H1 (cell line): ENCODE data around the gene CCDC83. TPM values are rescaled to one million over a fixed set of nuclear protein-coding genes. Genes with fewer than 3 reads are reported as not detected.

Source experiments
- CTCF ChIA-PET: fragments of 300-600 bp; sonication (Branson Sonifier 250); formaldehyde crosslinking; loops from one replicate; lab custom pipeline; 2021; ENCODE audit not compliant: partially characterized antibody; lab: Charles Lee
- POLR2A ChIA-PET: fragments of 300-600 bp; sonication (Branson Sonifier 250); formaldehyde crosslinking; loops from one replicate; lab custom pipeline; 2021; ENCODE audit warnings: inconsistent platforms; ENCODE audit not compliant: partially characterized antibody; lab: Charles Lee
- DNase-seq, 2 experiments: peaks; one replicate each; pipeline versions ENCODE4 v3.0.0 to v3.0.0-alpha.2; 2010 to 2022; ENCODE audit warnings: low spot score in 2 of 2, low read depth in 1 of 2, mixed read lengths in 1 of 2
- FAIRE-seq: peaks from 2 replicates; lab custom pipeline; 2011; peaks lifted over from hg19 to GRCh38; lab: Jason Lieb, UNC
- H2AFZ ChIP-seq: 2 replicates; pipeline ENCODE4 v1.8.1; 2012; ENCODE audit warnings: low read length, inconsistent platforms
- H2AK5ac ChIP-seq: 2 replicates; pipeline ENCODE4 v1.6.1; 2013; ENCODE audit warnings: low read depth, low read length
- H2BK120ac ChIP-seq: replicated peaks from 2 replicates; pipeline ENCODE3; 2013; ENCODE audit warnings: low read depth, low read length, inconsistent platforms
- H2BK12ac ChIP-seq: 2 replicates; pipeline ENCODE4 v1.6.1; 2013; ENCODE audit warnings: low read depth, low read length
- H2BK15ac ChIP-seq: 2 replicates; pipeline ENCODE4 v1.6.1; 2013; ENCODE audit warnings: low read length
- H2BK20ac ChIP-seq: 2 replicates; pipeline ENCODE4 v1.6.1; 2013; ENCODE audit warnings: low read length
- H2BK5ac ChIP-seq: 2 replicates; pipeline ENCODE4 v1.6.1; 2013; ENCODE audit warnings: low read depth, low read length
- H3K14ac ChIP-seq: 2 replicates; pipeline ENCODE4 v1.6.1; 2013; ENCODE audit warnings: inconsistent platforms; ENCODE audit not compliant: insufficient read length
- H3K18ac ChIP-seq: 2 replicates; pipeline ENCODE4 v1.6.1; 2013; ENCODE audit warnings: low read length; ENCODE audit errors: extremely low read depth
- H3K23ac ChIP-seq: 2 replicates; pipeline ENCODE4 v1.6.1; 2013; ENCODE audit warnings: inconsistent platforms; ENCODE audit not compliant: insufficient read length
- H3K23me2 ChIP-seq: 2 replicates; pipeline ENCODE4 v1.6.1; 2013; ENCODE audit warnings: low read depth, low read length
- H3K27ac ChIP-seq: 2 replicates; pipeline ENCODE4 v1.6.1; 2011; ENCODE audit warnings: low read depth, low read length, inconsistent platforms
- H3K27me3 ChIP-seq, 4 experiments: replicated peaks in 1 of 4; 1 replicate in 1 of 4; 2 replicates in 3 of 4; pipeline versions ENCODE4 v1.6.1 to v1.8.1; 2011 to 2013; ENCODE audit warnings: low read length in 3 of 4, mild to moderate bottlenecking in 3 of 4, inconsistent platforms in 2 of 4, mixed read lengths in 2 of 4, moderate library complexity in 1 of 4; ENCODE audit not compliant: control insufficient read depth in 3 of 4, insufficient read depth in 3 of 4; ENCODE audit errors: extremely low read depth in 1 of 4
- H3K36me3 ChIP-seq, 4 experiments: 2 replicates each; pipeline versions ENCODE4 v1.6.1 to v1.8.1; 2011 to 2013; ENCODE audit warnings: mild to moderate bottlenecking in 4 of 4, low read length in 3 of 4, moderate library complexity in 2 of 4, control low read depth in 1 of 4, inconsistent platforms in 1 of 4; ENCODE audit not compliant: insufficient read depth in 4 of 4, control insufficient read depth in 2 of 4
- H3K4ac ChIP-seq: replicated peaks from 2 replicates; pipeline ENCODE3; 2013; ENCODE audit warnings: low read length, low read depth, mixed read lengths, inconsistent platforms; ENCODE audit not compliant: insufficient read length
- H3K4me1 ChIP-seq, 4 experiments: replicated peaks in 1 of 4; 1 replicate in 1 of 4; 2 replicates in 3 of 4; pipeline versions ENCODE4 v1.6.1 to v1.8.1; 2011 to 2013; ENCODE audit warnings: low read length in 3 of 4, inconsistent platforms in 2 of 4, mixed read lengths in 1 of 4; ENCODE audit not compliant: insufficient read depth in 4 of 4, control insufficient read depth in 3 of 4
- H3K4me2 ChIP-seq, 2 experiments: 2 replicates each; pipeline versions ENCODE4 v1.6.1 to v1.8.1; 2011 to 2013; ENCODE audit warnings: low read depth in 2 of 2, low read length in 2 of 2, control low read depth in 1 of 2, inconsistent platforms in 1 of 2, mild to moderate bottlenecking in 1 of 2; ENCODE audit not compliant: insufficient read depth in 1 of 2
- H3K4me3 ChIP-seq, 4 experiments: fragments of 200-600, 300-600 bp in 1 of 4; sonication (generic), shearing (Covaris generic), sonication (Bioruptor Twin) in 1 of 4; 2 replicates each; pipeline versions ENCODE4 v1.5.1 to v1.8.1; 2011 to 2016; ENCODE audit warnings: low read length in 4 of 4, low read depth in 3 of 4, control low read depth in 2 of 4, inconsistent platforms in 2 of 4, mild to moderate bottlenecking in 2 of 4, mixed read lengths in 1 of 4, moderate library complexity in 1 of 4; ENCODE audit not compliant: insufficient read depth in 2 of 4; ENCODE audit errors: extremely low read depth in 1 of 4
- H3K56ac ChIP-seq: replicated peaks from 2 replicates; pipeline ENCODE3; 2013; ENCODE audit warnings: low read depth, mild to moderate bottlenecking, mixed read lengths, low read length, inconsistent platforms; ENCODE audit not compliant: insufficient read length
- H3K79me1 ChIP-seq: 2 replicates; pipeline ENCODE4 v1.6.1; 2013; ENCODE audit warnings: low read depth, low read length, control low read depth
- H3K79me2 ChIP-seq, 2 experiments: 2 replicates each; pipeline versions ENCODE4 v1.6.1 to v1.8.1; 2012 to 2013; ENCODE audit warnings: low read length in 2 of 2, mild to moderate bottlenecking in 2 of 2, inconsistent platforms in 1 of 2; ENCODE audit not compliant: insufficient read depth in 2 of 2, control insufficient read depth in 1 of 2
- H3K9ac ChIP-seq, 4 experiments: replicated peaks in 1 of 4; 1 replicate in 1 of 4; 2 replicates in 3 of 4; pipeline versions ENCODE4 v1.6.1 to v1.8.1; 2011 to 2013; ENCODE audit warnings: low read depth in 3 of 4, low read length in 3 of 4, control low read depth in 2 of 4, mild to moderate bottlenecking in 2 of 4, moderate library complexity in 2 of 4, inconsistent platforms in 1 of 4; ENCODE audit errors: extremely low read depth in 1 of 4
- H3K9me3 ChIP-seq, 2 experiments: 2 replicates each; pipeline versions ENCODE4 v1.6.1 to v1.8.1; 2012 to 2013; ENCODE audit warnings: mild to moderate bottlenecking in 2 of 2, moderate library complexity in 2 of 2, control low read depth in 1 of 2, inconsistent platforms in 1 of 2, low read depth in 1 of 2, low read length in 1 of 2, mixed read lengths in 1 of 2; ENCODE audit not compliant: insufficient read depth in 2 of 2
- H4K20me1 ChIP-seq, 2 experiments: replicated peaks in 1 of 2; 2 replicates each; pipeline versions ENCODE3 to v1.8.1; 2011 to 2013; ENCODE audit warnings: inconsistent platforms in 2 of 2, low read length in 2 of 2, mild to moderate bottlenecking in 1 of 2; ENCODE audit not compliant: insufficient read depth in 2 of 2, control insufficient read depth in 1 of 2
- H4K5ac ChIP-seq: 2 replicates; pipeline ENCODE4 v1.6.1; 2013; ENCODE audit warnings: low read length, low read depth, mixed read lengths, inconsistent platforms; ENCODE audit not compliant: insufficient read length
- H4K8ac ChIP-seq: 2 replicates; pipeline ENCODE4 v1.8.0; 2013; ENCODE audit warnings: mild to moderate bottlenecking, moderate library complexity, low read length, inconsistent platforms; ENCODE audit not compliant: insufficient read depth; ENCODE audit errors: extremely low read depth
- H4K91ac ChIP-seq: replicated peaks from 2 replicates; pipeline ENCODE3; 2013; ENCODE audit warnings: low read length, mixed read lengths, inconsistent platforms; ENCODE audit not compliant: insufficient read length
- BRCA1 ChIP-seq: IDR thresholded peaks from 2 replicates; pipeline ENCODE4 v1.6.1; 2012; ENCODE audit warnings: low read depth, low read length, improper control_type of control experiment
- CTBP2 ChIP-seq: IDR thresholded peaks from 2 replicates; pipeline ENCODE4 v1.7.0; 2011; ENCODE audit warnings: borderline replicate concordance, mild to moderate bottlenecking, moderate library complexity, mixed read lengths, low read length; ENCODE audit not compliant: insufficient read depth, insufficient read length
- E2F6 ChIP-seq: IDR thresholded peaks from 2 replicates; pipeline ENCODE4 v1.6.1; 2012; ENCODE audit warnings: inconsistent platforms
- EP300 ChIP-seq, 2 experiments: IDR thresholded peaks; 1 replicate in 1 of 2; 2 replicates in 1 of 2; pipeline ENCODE4 v1.6.1; 2011 to 2012; ENCODE audit warnings: low read depth in 2 of 2, low read length in 2 of 2, mild to moderate bottlenecking in 2 of 2, borderline replicate concordance in 1 of 2, inconsistent platforms in 1 of 2, moderate library complexity in 1 of 2
- FOSL1 ChIP-seq: IDR thresholded peaks from 2 replicates; pipeline ENCODE4 v1.6.1; 2011; ENCODE audit warnings: mild to moderate bottlenecking, low read depth, low read length, moderate library complexity; ENCODE audit not compliant: insufficient read depth
- JUND ChIP-seq: IDR thresholded peaks from 2 replicates; pipeline ENCODE4 v1.6.1; 2011; ENCODE audit warnings: mild to moderate bottlenecking, improper control_type of control experiment, low read length
- MAX ChIP-seq: IDR thresholded peaks from 2 replicates; pipeline ENCODE4 v1.6.1; 2012; ENCODE audit warnings: inconsistent platforms
- PHF8 ChIP-seq: fragments of 200-600 bp; sonication (generic); conservative IDR thresholded peaks from 2 replicates; pipeline ENCODE4 v1.7.1; 2012; ENCODE audit warnings: low read depth, mild to moderate bottlenecking, inconsistent platforms, low read length, moderate library complexity
- POLR2A ChIP-seq, 2 experiments: IDR thresholded peaks; 1 replicate in 1 of 2; 2 replicates in 1 of 2; pipeline ENCODE4 v1.6.1; 2011; ENCODE audit warnings: low read depth in 2 of 2, low read length in 2 of 2, mild to moderate bottlenecking in 2 of 2; ENCODE audit errors: control extremely low read depth in 1 of 2
- RXRA ChIP-seq: IDR thresholded peaks from 2 replicates; pipeline ENCODE4 v1.6.1; 2011; ENCODE audit warnings: low read depth, mild to moderate bottlenecking, low read length, moderate library complexity; ENCODE audit not compliant: insufficient read depth
- SP4 ChIP-seq: IDR thresholded peaks from 2 replicates; pipeline ENCODE4 v1.6.1; 2012; ENCODE audit warnings: low read length, inconsistent platforms
- TAF1 ChIP-seq: IDR thresholded peaks from 2 replicates; pipeline ENCODE4 v1.6.1; 2011; ENCODE audit warnings: mild to moderate bottlenecking, low read depth, low read length
- TCF12 ChIP-seq: IDR thresholded peaks from 2 replicates; pipeline ENCODE4 v1.6.1; 2011; ENCODE audit warnings: low read depth, mild to moderate bottlenecking, low read length
- WGBS, 2 experiments: shearing (Covaris generic) in 1 of 2; methylation state at CpG; one replicate each; pipeline versions ENCODE4 v1.1.6 to v1.1.7; 2013 to 2015; ENCODE audit warnings: low lambda C conversion rate in 2 of 2, mixed read lengths in 2 of 2, inconsistent platforms in 1 of 2, low coverage in 1 of 2, missing lambda C conversion rate in 1 of 2; ENCODE audit not compliant: insufficient replicate concordance in 2 of 2, insufficient coverage in 1 of 2, insufficient read length in 1 of 2; ENCODE audit errors: extremely low coverage in 1 of 2, missing lambda C conversion rate in 1 of 2; 5-methylcytosine and 5-hydroxymethylcytosine counted together
- polyA plus RNA-seq, 7 experiments: library from polyadenylated mRNA; depleted of rRNA in 3 of 7; stranded (reverse) in 5 of 7; unstranded in 2 of 7; fragments of >200 nt in 5 of 7; fragments of 200-250 nt in 2 of 7; gene quantifications; 1 replicate in 5 of 7; 2 replicates in 1 of 7; 4 replicates in 1 of 7; pipeline versions ENCODE4 v1.2.1 to v1.2.3, GENCODE V29; 2011 to 2013; ENCODE audit warnings: missing spikeins in 2 of 7, mixed read lengths in 2 of 7
- total RNA-seq: library from RNA; stranded (reverse); fragmentation: NEBNext Ultra II Directional; extraction: Animal tissue kit (Norgen Biotek cat#: 25700); gene quantifications from 2 replicates; pipeline ENCODE4 v1.2.1, GENCODE V29; 2021

CCDC83 gene
- total and polyA plus RNA-seq, 2 of the 8 experiments (the other 6 are each of a cell fraction or from before 2014, with no cell fraction given), result not detected

- H3K4me3 ChIP-seq, result peak overlapping the region in 1 of 4 experiments; percentile 27; a peak in 1 of 8 replicates
- H3K56ac ChIP-seq, result no peak overlapping the region
- H3K4me1 ChIP-seq, result no peaks in the 10 kb centered on the region
- H2AK5ac ChIP-seq, result no peak overlapping the region
- no peaks in the 10 kb centered on the region for H4K20me1 ChIP-seq
- H2BK20ac ChIP-seq, result no peak overlapping the region
- no peak for FAIRE-seq
- H3K14ac ChIP-seq, result no peak overlapping the region
- no peak overlapping the region for H4K5ac ChIP-seq
- no peak overlapping the region for H3K4ac ChIP-seq
- no peaks in the 10 kb centered on the region for H3K27me3 ChIP-seq
- H2BK15ac ChIP-seq, result no peak overlapping the region
- H3K23me2 ChIP-seq, result 0 out of 2 replicates have a peak, but pooled peaks cover 1% of the 10 kb centered on the region
- peaks cover 0 to 5% of the 10 kb centered on the region in 2 experiments; a peak in 1 of 4 replicates for H3K9me3 ChIP-seq
- H3K4me2 ChIP-seq, result peak overlapping the region in 1 of 2 experiments; percentile 45; a peak in 2 of 4 replicates
- H2BK5ac ChIP-seq, result no peak overlapping the region
- no peak overlapping the region for H2BK12ac ChIP-seq
- DNase-seq, result no peak
- H4K8ac ChIP-seq, result peak overlapping the region; percentile 79; the same call in 1 of the 2 replicates
- peak overlapping the region; percentile 70; the same call in 1 of the 2 replicates for H2AFZ ChIP-seq
- no peak overlapping the region for H3K27ac ChIP-seq
- H3K18ac ChIP-seq, result no peak overlapping the region
- H2BK120ac ChIP-seq, result no peak overlapping the region
- ChIA-PET POLR2A (no interaction called here), CTCF (no interaction called here)
- WGBS, 2 experiments, result 91% methylated on average over 44 of the region's 47 CpGs; no CpG with 5 or more reads in 1 of the 2 experiments
- no peak overlapping the region for H3K9ac ChIP-seq
- H3K36me3 ChIP-seq, result no peaks in the 10 kb centered on the region
- H4K91ac ChIP-seq, result no peak overlapping the region
- H3K79me1 ChIP-seq, result no peaks in the 10 kb centered on the region
- no peaks in the 10 kb centered on the region for H3K79me2 ChIP-seq
- H3K23ac ChIP-seq, result no peak overlapping the region
- TF ChIP-seq TAF1 (no peak), MAX (peak; percentile 55), TCF12 (no peak), FOSL1 (no peak), JUND (no peak), RXRA (no peak), E2F6 (peak; percentile 51), BRCA1 (no peak), PHF8 (no peak), EP300 (IDR thresholded peaks at IDR 0.05; ENCODE audit: borderline replicate concordance in 1 of 2, low read depth in 2 of 2, low read length in 2 of 2) (no peak), SP4 (no peak), CTBP2 (no peak), POLR2A (IDR thresholded peaks at IDR 0.05; ENCODE audit: control extremely low read depth in 1 of 2, low read depth in 2 of 2, low read length in 2 of 2) (no peak)
Measured at GRCh38 chr11:85934596-85935169, 79.5 kb downstream of the CCDC83 start.
